ENCODE results near the gene HABP4. TPM values are rescaled to one million over a fixed set of nuclear protein-coding genes. Genes with fewer than 3 reads are reported as not detected.
A peak's percentile ranks its signal among the peaks of the same experiment; 100 is the strongest.

HABP4 gene
- 10 to 100 TPM; 13.5 to 24.3 TPM for total RNA-seq

GRCh38 chr9:96449845-96450612 lies at the start of gene HABP4:
TSS of gene HABP4 (plus strand) at chr9:96450169. CDS start at chr9:96450280, 111 bp downstream.
- intact Hi-C loops (cut with DNase I), result loop anchor here (5.0 kb wide), 4 partner anchors 33 to 207 kb away; partner anchors contain the start of genes CDC14B, PRXL2C and ZNF367
- peak; percentile 71 for TF ChIP-seq POLR2AphosphoS5 (IDR thresholded peaks at IDR 0.05)
- TF ChIP-seq CTCF (IDR thresholded peaks at IDR 0.05), result peak in 2 of 4 experiments; percentile 41 to 49
- TF ChIP-seq POLR2A (IDR thresholded peaks at IDR 0.05), result peak; percentile 86
- WGBS, result under 1% methylated on average over 60 of the region's 108 CpGs

DNA sequence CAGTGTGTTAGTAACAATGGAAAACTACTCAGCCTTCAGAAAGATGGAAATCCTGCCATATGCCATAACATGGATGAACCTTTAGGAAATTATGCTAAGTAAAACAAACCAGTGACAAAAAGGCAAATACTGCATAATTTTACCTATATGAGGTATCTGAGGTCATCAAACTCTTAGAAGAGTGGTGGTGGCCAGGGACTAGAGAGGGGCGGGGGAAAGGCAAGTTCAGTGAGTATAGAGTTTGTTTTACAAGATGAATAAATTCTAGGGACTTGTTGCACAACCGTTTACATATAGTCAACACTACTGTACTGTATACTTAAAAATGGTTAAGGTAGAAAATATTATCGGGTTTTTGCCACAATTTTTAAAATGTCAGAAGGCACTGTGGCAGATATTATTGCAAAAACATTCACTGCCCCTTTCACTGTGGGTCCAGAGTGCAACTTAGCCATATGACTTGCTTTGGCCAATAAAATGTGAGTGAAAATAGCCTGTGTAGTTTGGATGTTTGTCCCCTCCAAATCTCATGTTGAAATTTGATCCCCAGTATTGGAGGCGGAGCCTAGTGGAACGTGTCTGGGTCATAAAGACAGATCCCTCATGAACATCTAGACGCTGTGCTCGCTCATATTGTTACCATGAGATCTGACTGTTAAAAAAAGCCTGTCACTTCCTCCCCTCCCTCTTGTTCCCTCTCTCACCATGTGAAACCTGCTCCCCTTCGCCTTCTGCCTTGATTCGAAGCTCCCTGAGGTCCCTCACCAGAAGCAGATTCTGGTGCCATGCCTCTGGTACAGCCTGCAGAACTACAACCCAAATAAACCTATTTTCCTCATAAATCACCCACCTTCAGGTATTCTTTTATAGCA lies 41.3 kb upstream of the HABP4 start:
- Histone ChIP-seq H3K36me3 (no peaks in the 10 kb centered on the region), H3K9me3 (no peaks in the 10 kb centered on the region), H3K27me3 (replicated peaks; ENCODE audit: insufficient read depth) (no peaks in the 10 kb centered on the region), H3K27ac (no peak overlapping the region), H3K4me3 (no peak overlapping the region), H3K4me1 (replicated peaks) (no peaks in the 10 kb centered on the region)
- no peak for TF ChIP-seq CTCF (IDR thresholded peaks at IDR 0.05)
- TF ChIP-seq POLR2A (IDR thresholded peaks at IDR 0.05), result no peak
- no peak for TF ChIP-seq POLR2AphosphoS5 (IDR thresholded peaks at IDR 0.05)
- no peak for DNase-seq (ENCODE audit: low spot score)
- intact Hi-C loops (cut with DNase I), result no loop called here
- WGBS, result 75% methylated on average over 9 of the region's 9 CpGs

More at GRCh38 chr9:96449845-96450612, at the start of gene HABP4:
- Histone ChIP-seq H3K27me3 (replicated peaks; ENCODE audit: insufficient read depth) (no peaks in the 10 kb centered on the region), H3K36me3 (no peaks in the 10 kb centered on the region), H3K27ac (peak within 1 kb of the TSS; percentile 81 to 85), H3K9me3 (no peaks in the 10 kb centered on the region), H3K4me3 (peak within 1 kb of the TSS; percentile 68 to 69), H3K4me1 (replicated peaks) (no peaks in the 10 kb centered on the region)
- peak; percentile 97 for DNase-seq (ENCODE audit: low spot score)

DNA sequence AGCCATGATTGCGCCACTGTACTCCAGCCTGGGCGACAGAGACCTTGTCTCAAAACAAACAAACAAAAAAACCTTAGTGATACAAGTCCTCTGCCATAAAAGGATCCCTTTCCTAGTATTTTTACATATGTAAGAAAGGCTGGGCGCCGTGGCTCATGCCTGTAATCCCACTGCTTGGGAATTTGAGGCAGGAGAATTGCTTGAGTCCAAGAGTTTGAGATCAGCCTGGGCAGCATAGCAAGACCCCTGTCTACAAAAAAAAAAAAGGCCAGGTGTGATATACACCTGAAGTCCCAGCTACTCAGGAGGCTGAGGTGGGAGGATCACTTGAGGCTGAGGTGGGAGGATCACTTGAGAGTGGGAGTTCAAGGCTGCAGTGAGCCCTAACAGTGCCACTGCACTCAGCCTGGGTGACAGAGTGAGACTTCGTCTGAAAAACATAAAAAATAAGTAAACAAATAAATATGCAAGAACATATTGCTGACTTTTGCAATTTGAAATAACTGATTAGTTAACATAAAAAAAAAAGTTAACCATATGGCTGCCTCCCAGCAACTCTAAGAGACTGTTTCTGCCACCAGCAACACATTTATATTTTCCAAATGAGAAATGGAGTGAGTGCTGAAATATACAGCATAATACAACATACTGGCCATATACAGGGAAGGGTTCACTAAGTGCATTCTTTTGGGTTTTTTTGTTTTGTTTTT lies 38.7 kb upstream of the HABP4 start:
- intact Hi-C loops (cut with DNase I), result no loop called here
- no peaks in the 10 kb centered on the region for H3K36me3 ChIP-seq
- H3K4me3 ChIP-seq, result no peak overlapping the region
- H3K27me3 ChIP-seq (replicated peaks; ENCODE audit: insufficient read depth), result no peaks in the 10 kb centered on the region
- no peak overlapping the region for H3K27ac ChIP-seq
- no peak for DNase-seq (ENCODE audit: low spot score)
- no peaks in the 10 kb centered on the region for H3K9me3 ChIP-seq
- H3K4me1 ChIP-seq (replicated peaks), result no peaks in the 10 kb centered on the region
- WGBS, result 89% methylated on average over 5 of the region's 5 CpGs
- TF ChIP-seq POLR2A (IDR thresholded peaks at IDR 0.05), result no peak
- no peak for TF ChIP-seq POLR2AphosphoS5 (IDR thresholded peaks at IDR 0.05)
- TF ChIP-seq CTCF (IDR thresholded peaks at IDR 0.05), result no peak

DNA sequence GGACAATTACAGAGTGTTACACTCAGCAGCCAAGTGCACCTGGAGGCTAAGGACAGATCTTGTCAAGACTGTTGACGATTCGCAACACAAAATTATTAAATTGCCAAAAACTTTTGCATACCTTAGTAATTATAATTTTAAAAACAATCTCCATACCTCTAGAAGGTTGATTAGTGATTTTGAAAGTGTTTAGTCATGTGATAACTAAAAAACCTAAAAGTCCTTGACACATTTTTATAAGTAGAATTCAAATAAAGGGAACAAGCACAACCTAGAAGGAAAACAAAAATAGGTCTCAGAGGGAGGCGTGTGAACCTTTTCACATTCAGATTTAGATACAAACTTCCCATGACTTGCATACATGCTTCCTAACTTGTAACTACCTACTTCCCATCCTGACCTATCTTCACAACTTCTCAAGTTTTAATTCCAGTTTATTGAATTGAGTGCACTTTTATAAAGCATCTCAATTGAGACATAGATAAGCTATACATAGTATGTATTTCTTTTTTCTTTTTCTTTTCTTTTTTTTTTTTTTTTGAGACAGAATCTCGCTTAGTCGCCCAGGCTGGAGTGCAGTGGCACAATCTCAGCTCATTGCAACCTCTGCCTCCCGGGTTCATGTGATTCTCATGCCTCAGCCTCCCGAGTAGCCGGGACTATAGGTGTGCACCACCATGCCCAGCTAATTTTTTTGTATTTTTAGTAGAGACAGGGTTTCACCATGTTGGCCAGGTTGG lies 37.6 kb upstream of the HABP4 start:
- TF ChIP-seq CTCF (IDR thresholded peaks at IDR 0.05) (no peak), POLR2A (IDR thresholded peaks at IDR 0.05) (no peak), POLR2AphosphoS5 (IDR thresholded peaks at IDR 0.05) (no peak)
- H3K36me3 ChIP-seq, result no peaks in the 10 kb centered on the region
- no peak for DNase-seq (ENCODE audit: low spot score)
- intact Hi-C loops (cut with DNase I), result no loop called here
- H3K4me1 ChIP-seq (replicated peaks), result peaks cover 5% of the 10 kb centered on the region
- H3K27me3 ChIP-seq (replicated peaks; ENCODE audit: insufficient read depth), result no peaks in the 10 kb centered on the region
- no peak overlapping the region for H3K27ac ChIP-seq
- 90% methylated on average over 8 of the region's 8 CpGs for WGBS
- H3K9me3 ChIP-seq, result no peaks in the 10 kb centered on the region
- no peak overlapping the region for H3K4me3 ChIP-seq
